Neural cell (in vitro differentiated cells): ENCODE measurements around the gene COQ4.

Experiments used
- CTCF ChIP-seq: fragments of 450-650 bp; IDR thresholded peaks from 2 replicates; pipeline ENCODE4 v1.5.1; 2014; ENCODE audit warnings: antibody characterized with exemption, mild to moderate bottlenecking, moderate library complexity; ENCODE audit not compliant: poor library complexity, severe bottlenecking
- EP300 ChIP-seq: fragments of 450-650 bp; conservative IDR thresholded peaks from 2 replicates; pipeline ENCODE4 v1.6.1; 2014; ENCODE audit warnings: antibody characterized with exemption, mild to moderate bottlenecking, moderate library complexity; ENCODE audit not compliant: poor library complexity, severe bottlenecking
- EZH2 ChIP-seq: fragments of 200-600, 300-800 bp; shearing (Covaris generic), sonication (generic); IDR thresholded peaks from 2 replicates; pipeline ENCODE4 v1.6.1; 2014; ENCODE audit warnings: antibody characterized with exemption, low read length, borderline replicate concordance, mild to moderate bottlenecking; ENCODE audit not compliant: insufficient read depth, poor library complexity, severe bottlenecking
- MXI1 ChIP-seq: fragments of 450-650 bp; conservative IDR thresholded peaks from 2 replicates; pipeline ENCODE4 v1.6.1; 2014; ENCODE audit warnings: antibody characterized with exemption, mild to moderate bottlenecking; ENCODE audit not compliant: poor library complexity, severe bottlenecking
- REST ChIP-seq: IDR thresholded peaks from 2 replicates; pipeline ENCODE4 v1.6.1; 2012; ENCODE audit warnings: borderline replicate concordance
- SMC3 ChIP-seq: fragments of 450-650 bp; conservative IDR thresholded peaks from 2 replicates; pipeline ENCODE4 v1.6.1; 2014; ENCODE audit warnings: antibody characterized with exemption, mild to moderate bottlenecking, moderate library complexity; ENCODE audit not compliant: poor library complexity

GRCh38 chr9:128335914-128336313 is 13.3 kb downstream of the COQ4 start:
- no peak for TF ChIP-seq CTCF
- no peak for TF ChIP-seq REST
- no peak for TF ChIP-seq SMC3
- TF ChIP-seq EP300, result no peak
- no peak for TF ChIP-seq EZH2
- TF ChIP-seq MXI1, result no peak
